Activated CD4-positive, alpha-beta memory T cell treated with anti-CD3 and anti-CD28 coated beads, Interleukin-2, amount 10 ng/mL, durations not matched to agents 7 days and 5 days (primary cell): ENCODE measurements around the gene PHACTR3. TPM values are rescaled to one million over a fixed set of nuclear protein-coding genes. Genes with fewer than 3 reads are reported as not detected.

Source experiments
- CTCF ChIA-PET: fragments of 350-600 bp; sonication (Branson Sonifier 250); formaldehyde crosslinking; loops from one replicate; lab custom pipeline; 2021; ENCODE audit warnings: antibody characterized with exemption, inconsistent platforms; lab: Charles Lee
- POLR2A ChIA-PET: fragments of 350-600 bp; sonication (Branson Sonifier 250); formaldehyde crosslinking; loops from one replicate; lab custom pipeline; 2021; ENCODE audit warnings: antibody characterized with exemption; lab: Charles Lee
- DNase-seq: peaks from one replicate; pipeline ENCODE4 v3.0.0-alpha.2; 2020
- H3K27ac Mint-ChIP-seq: one replicate; pipeline ENCODE4 v1.8.0; 2021; ENCODE audit warnings: mild to moderate bottlenecking, mixed read lengths
- H3K27me3 Mint-ChIP-seq: one replicate; pipeline ENCODE4 v1.8.0; 2021; ENCODE audit warnings: mixed read lengths
- H3K36me3 Mint-ChIP-seq: one replicate; pipeline ENCODE4 v1.8.0; 2021; ENCODE audit warnings: low read depth, mixed read lengths
- H3K4me1 Mint-ChIP-seq: one replicate; pipeline ENCODE4 v1.8.0; 2021; ENCODE audit warnings: mixed read lengths
- H3K4me3 Mint-ChIP-seq: one replicate; pipeline ENCODE4 v1.8.0; 2021; ENCODE audit warnings: mild to moderate bottlenecking, mixed read lengths
- H3K9me3 Mint-ChIP-seq: one replicate; pipeline ENCODE4 v1.8.0; 2021; ENCODE audit warnings: mixed read lengths
- total RNA-seq, 2 experiments: library from RNA; stranded (reverse); gene quantifications; one replicate each; pipeline ENCODE4 v1.2.3, GENCODE V29; 2021

The PHACTR3 gene
- total RNA-seq, 2 experiments from 2014 or later: not detected

- peak; percentile 49 for DNase-seq
- Mint-ChIP-seq H3K27me3 (no peaks in the 10 kb centered on the region), H3K4me3 (no peak overlapping the region), H3K27ac (no peak overlapping the region), H3K36me3 (no peaks in the 10 kb centered on the region), H3K9me3 (no peaks in the 10 kb centered on the region), H3K4me1 (no peaks in the 10 kb centered on the region)
- ChIA-PET POLR2A (no interaction called here), CTCF (interaction anchor here (0.6 to 1.6 kb wide), 6 partner anchors 11 to 340 kb away, joined by 3 read pairs; no protein-coding TSS in a partner anchor)
Measured at GRCh38 chr20:59782986-59783640, 178.8 kb downstream of the PHACTR3 start.

- no peaks in the 10 kb centered on the region for H3K4me1 Mint-ChIP-seq
- H3K27me3 Mint-ChIP-seq: no peaks in the 10 kb centered on the region
- ChIA-PET CTCF (interaction anchor here (0.6 to 1.6 kb wide), 5 partner anchors 12 to 68 kb away, joined by 3 read pairs; no protein-coding TSS in a partner anchor), POLR2A (no interaction called here)
- no peaks in the 10 kb centered on the region for H3K9me3 Mint-ChIP-seq
- H3K36me3 Mint-ChIP-seq: no peaks in the 10 kb centered on the region
- H3K27ac Mint-ChIP-seq: no peak overlapping the region
- no peak overlapping the region for H3K4me3 Mint-ChIP-seq
- DNase-seq: no peak
Measured at GRCh38 chr20:59783641-59784010, 179.3 kb downstream of the PHACTR3 start.

- no peaks in the 10 kb centered on the region for H3K36me3 Mint-ChIP-seq
- H3K4me1 Mint-ChIP-seq: no peaks in the 10 kb centered on the region
- ChIA-PET CTCF (no interaction called here), POLR2A (no interaction called here)
- H3K4me3 Mint-ChIP-seq: no peak overlapping the region
- no peaks in the 10 kb centered on the region for H3K9me3 Mint-ChIP-seq
- no peak for DNase-seq
- H3K27me3 Mint-ChIP-seq: no peaks in the 10 kb centered on the region
- H3K27ac Mint-ChIP-seq: no peak overlapping the region
Measured at GRCh38 chr20:59784365-59784764, 180.0 kb downstream of the PHACTR3 start.

- Mint-ChIP-seq H3K4me1 (no peaks in the 10 kb centered on the region), H3K9me3 (no peaks in the 10 kb centered on the region), H3K27me3 (no peaks in the 10 kb centered on the region), H3K27ac (no peak overlapping the region), H3K36me3 (no peaks in the 10 kb centered on the region), H3K4me3 (no peak overlapping the region)
- ChIA-PET POLR2A (no interaction called here), CTCF (no interaction called here)
- no peak for DNase-seq
Measured at GRCh38 chr20:59784791-59785668, 180.7 kb downstream of the PHACTR3 start.

- no peaks in the 10 kb centered on the region for H3K27me3 Mint-ChIP-seq
- CTCF ChIA-PET: no interaction called here
- POLR2A ChIA-PET: no interaction called here
- no peak overlapping the region for H3K4me3 Mint-ChIP-seq
- H3K36me3 Mint-ChIP-seq: no peaks in the 10 kb centered on the region
- H3K27ac Mint-ChIP-seq: no peak overlapping the region
- no peaks in the 10 kb centered on the region for H3K4me1 Mint-ChIP-seq
- no peak for DNase-seq
- no peaks in the 10 kb centered on the region for H3K9me3 Mint-ChIP-seq
Measured at GRCh38 chr20:59785669-59785959, 181.3 kb downstream of the PHACTR3 start.

- ChIA-PET CTCF (no interaction called here), POLR2A (no interaction called here)
- H3K36me3 Mint-ChIP-seq: no peaks in the 10 kb centered on the region
- H3K27ac Mint-ChIP-seq: no peak overlapping the region
- H3K9me3 Mint-ChIP-seq: no peaks in the 10 kb centered on the region
- no peaks in the 10 kb centered on the region for H3K4me1 Mint-ChIP-seq
- no peak for DNase-seq
- no peaks in the 10 kb centered on the region for H3K27me3 Mint-ChIP-seq
- H3K4me3 Mint-ChIP-seq: no peak overlapping the region
Measured at GRCh38 chr20:59785986-59786795, 181.9 kb downstream of the PHACTR3 start.

GRCh38 chr20:59786801-59787537, 182.6 kb downstream of the PHACTR3 start:
- Mint-ChIP-seq H3K27me3 (no peaks in the 10 kb centered on the region), H3K4me1 (no peaks in the 10 kb centered on the region), H3K36me3 (no peaks in the 10 kb centered on the region), H3K9me3 (peaks cover 2% of the 10 kb centered on the region), H3K4me3 (no peak overlapping the region), H3K27ac (no peak overlapping the region)
- POLR2A ChIA-PET: no interaction called here
- no peak for DNase-seq
- CTCF ChIA-PET: no interaction called here

GRCh38 chr20:59787538-59787890, 183.2 kb downstream of the PHACTR3 start:
- no peak for DNase-seq
- Mint-ChIP-seq H3K4me3 (no peak overlapping the region), H3K36me3 (no peaks in the 10 kb centered on the region), H3K9me3 (peaks cover 2% of the 10 kb centered on the region), H3K27me3 (no peaks in the 10 kb centered on the region), H3K27ac (no peak overlapping the region), H3K4me1 (no peaks in the 10 kb centered on the region)
- CTCF ChIA-PET: no interaction called here
- POLR2A ChIA-PET: no interaction called here

GRCh38 chr20:59788196-59788735, 183.9 kb downstream of the PHACTR3 start:
- DNase-seq: no peak
- POLR2A ChIA-PET: no interaction called here
- CTCF ChIA-PET: no interaction called here
- H3K27ac Mint-ChIP-seq: no peak overlapping the region
- H3K4me1 Mint-ChIP-seq: no peaks in the 10 kb centered on the region
- peaks cover 2% of the 10 kb centered on the region for H3K9me3 Mint-ChIP-seq
- no peaks in the 10 kb centered on the region for H3K27me3 Mint-ChIP-seq
- no peaks in the 10 kb centered on the region for H3K36me3 Mint-ChIP-seq
- no peak overlapping the region for H3K4me3 Mint-ChIP-seq

GRCh38 chr20:59788811-59789397, 184.6 kb downstream of the PHACTR3 start:
- no peak overlapping the region for H3K4me3 Mint-ChIP-seq
- CTCF ChIA-PET: no interaction called here
- H3K4me1 Mint-ChIP-seq: no peaks in the 10 kb centered on the region

GRCh38 chr20:59789686-59790085, 185.3 kb downstream of the PHACTR3 start:
- Mint-ChIP-seq H3K9me3 (peaks cover 2% of the 10 kb centered on the region), H3K27me3 (no peaks in the 10 kb centered on the region), H3K4me3 (no peak overlapping the region), H3K36me3 (no peaks in the 10 kb centered on the region), H3K4me1 (no peaks in the 10 kb centered on the region), H3K27ac (no peak overlapping the region)
- no peak for DNase-seq
- ChIA-PET POLR2A (no interaction called here), CTCF (no interaction called here)

More at GRCh38 chr20:59788811-59789397, 184.6 kb downstream of the PHACTR3 start:
- Mint-ChIP-seq H3K27me3 (no peaks in the 10 kb centered on the region), H3K36me3 (no peaks in the 10 kb centered on the region), H3K9me3 (peaks cover 2% of the 10 kb centered on the region), H3K27ac (no peak overlapping the region)
- no peak for DNase-seq
- POLR2A ChIA-PET: no interaction called here

- no peak overlapping the region for H3K4me3 Mint-ChIP-seq
- POLR2A ChIA-PET: no interaction called here
- H3K27ac Mint-ChIP-seq: no peak overlapping the region
- peaks cover 2% of the 10 kb centered on the region for H3K9me3 Mint-ChIP-seq
- no peak for DNase-seq
- no peaks in the 10 kb centered on the region for H3K4me1 Mint-ChIP-seq
- no peaks in the 10 kb centered on the region for H3K27me3 Mint-ChIP-seq
- no peaks in the 10 kb centered on the region for H3K36me3 Mint-ChIP-seq
- CTCF ChIA-PET: no interaction called here
Measured at GRCh38 chr20:59790346-59790745, 186.0 kb downstream of the PHACTR3 start.
